ENCODE measurements around the gene LARP7.
"Not testable (repeated sequence)": the region's sequence is repeated elsewhere in the genome, so short reads cannot be mapped to it uniquely, and the experiment has no call there.

The LARP7 gene

GRCh38 chr4:112651641-112652040 is 14.7 kb downstream of the LARP7 start:
- DNase-seq, result no peak

- no peak for DNase-seq
These were observed 15.3 kb downstream of the LARP7 start for GRCh38 chr4:112652216-112652615.

GRCh38 chr4:112655270-112655669 is 18.3 kb downstream of the LARP7 start:
- no peak for DNase-seq

- DNase-seq, result not testable (repeated sequence)
These were observed 19.2 kb downstream of the LARP7 start for GRCh38 chr4:112656115-112656514.

GRCh38 chr4:112664611-112665010 is 27.7 kb downstream of the LARP7 start:
- DNase-seq, result no peak

GRCh38 chr4:112668131-112668530 is 31.2 kb downstream of the LARP7 start:
- DNase-seq, result no peak

- DNase-seq, result no peak
These were observed 36.1 kb downstream of the LARP7 start for GRCh38 chr4:112673076-112673475.

GRCh38 chr4:112673686-112674085 is 36.7 kb downstream of the LARP7 start:
- DNase-seq, result no peak

GRCh38 chr4:112674376-112674775 is 37.4 kb downstream of the LARP7 start:
- no peak for DNase-seq

GRCh38 chr4:112677519-112678091 is 40.7 kb downstream of the LARP7 start:
- no peak for DNase-seq

- no peak for DNase-seq
These were observed 44.1 kb downstream of the LARP7 start for GRCh38 chr4:112680996-112681395.

- no peak for DNase-seq
These were observed 56.6 kb downstream of the LARP7 start for GRCh38 chr4:112693507-112693906.

GRCh38 chr4:112700679-112701078 is 63.7 kb downstream of the LARP7 start:
- no peak for DNase-seq

GRCh38 chr4:112702892-112703291 is 65.9 kb downstream of the LARP7 start:
- no peak for DNase-seq

- no peak for DNase-seq
These were observed 67.4 kb downstream of the LARP7 start for GRCh38 chr4:112704322-112704721.

GRCh38 chr4:112704991-112705845 is 68.3 kb downstream of the LARP7 start:
- peak; percentile 17 for DNase-seq

GRCh38 chr4:112705891-112706839 is 69.2 kb downstream of the LARP7 start:
- DNase-seq, result peak; percentile 23

GRCh38 chr4:112706840-112707207 is 69.9 kb downstream of the LARP7 start:
- no peak for DNase-seq
